ENCODE data around the gene CPT1B. TPM values are rescaled to one million over a fixed set of nuclear protein-coding genes. Genes with fewer than 3 reads are reported as not detected.
A peak's percentile ranks its signal among the peaks of the same experiment; 100 is the strongest.

The CPT1B gene
- total RNA-seq, 2 experiments from 2014 or later: 59.1 to 68.3 TPM

- H3K27ac ChIP-seq (ENCODE audit: low read depth in 1 of 2, low read length in 2 of 2): peak overlapping the region; percentile 85 to 92
- H3K9me3 ChIP-seq (ENCODE audit: control insufficient read depth in 1 of 2, insufficient read depth in 1 of 2, low read length in 2 of 2): no peaks in the 10 kb centered on the region
- Mint-ChIP-seq H3K9me3 (no peaks in the 10 kb centered on the region), H3K4me1 (ENCODE audit: low read depth) (peaks cover 35% of the 10 kb centered on the region), H3K4me3 (peak overlapping the region; percentile 90), H3K27ac (peak overlapping the region; percentile 98), H3K36me3 (ENCODE audit: low read depth) (peaks cover 27% of the 10 kb centered on the region), H3K27me3 (no peaks in the 10 kb centered on the region)
- ChIA-PET POLR2A (interaction anchor here (1.6 to 3.4 kb wide), 12 partner anchors 41 to 432 kb away, joined by 4 to 152 read pairs (median 23); partner anchors contain the start of genes CHKB, CPT1B, LMF2 and NCAPH2), CTCF (interaction anchor here (3.8 kb wide), 1 partner anchor 97 kb away, joined by 35 read pairs; the partner anchor contains the start of gene SCO2)
- DNase-seq: no peak
- intact Hi-C loops (cut with DNase I, micrococcal nuclease): loop anchor here in 1 of 2 experiments (5.0 kb wide), 5 partner anchors 69 to 476 kb away; partner anchors contain the start of genes LMF2, NCAPH2, PPP6R2 and SCO2
- H3K27me3 ChIP-seq (ENCODE audit: control insufficient read depth in 1 of 2, insufficient read depth in 2 of 2, low read length in 2 of 2): no peaks in the 10 kb centered on the region
- peaks cover 54% of the 10 kb centered on the region for H3K4me1 ChIP-seq (ENCODE audit: insufficient read depth, low read length)
- no peak for ATAC-seq (ENCODE audit: poor library complexity)
- TF ChIP-seq CTCF (IDR thresholded peaks at IDR 0.05): no peak
- H3K4me3 ChIP-seq (ENCODE audit: low read length): peak overlapping the region; percentile 53
- H3K36me3 ChIP-seq (ENCODE audit: insufficient read depth, low read length): peaks cover 13% of the 10 kb centered on the region
Measured at GRCh38 chr22:50622723-50623327, 44.6 kb upstream of the CPT1B start.

- ChIA-PET POLR2A (interaction anchor here (1.2 to 3.4 kb wide), 29 partner anchors 8 to 767 kb away, joined by 3 to 152 read pairs (median 9); partner anchors contain the start of genes CHKB, CPT1B, HDAC10 and KLHDC7B), CTCF (interaction anchor here (1.3 to 3.8 kb wide), 7 partner anchors 59 to 381 kb away, joined by 3 to 35 read pairs (median 8); partner anchors contain the start of genes SCO2 and SYCE3)
- ATAC-seq (ENCODE audit: poor library complexity) (no peak), DNase-seq (peak in 8 of 14 experiments; percentile 20 to 67 (median 44))
- Histone ChIP-seq H3K27me3 (ENCODE audit: control insufficient read depth in 1 of 2, insufficient read depth in 2 of 2, low read length in 2 of 2) (no peaks in the 10 kb centered on the region), H3K9me3 (ENCODE audit: control insufficient read depth in 1 of 2, insufficient read depth in 1 of 2, low read length in 2 of 2) (no peaks in the 10 kb centered on the region), H3K4me1 (ENCODE audit: insufficient read depth, low read length) (peaks cover 47% of the 10 kb centered on the region), H3K4me3 (ENCODE audit: low read length) (peak overlapping the region; percentile 53), H3K27ac (ENCODE audit: low read depth in 1 of 2, low read length in 2 of 2) (peak overlapping the region; percentile 85 to 92), H3K36me3 (ENCODE audit: insufficient read depth, low read length) (peaks cover 13% of the 10 kb centered on the region)
- H3K9me3 Mint-ChIP-seq: no peaks in the 10 kb centered on the region
- peak overlapping the region; percentile 98 for H3K27ac Mint-ChIP-seq
- intact Hi-C loops (cut with DNase I, micrococcal nuclease): loop anchor here (1.0 to 5.0 kb wide), 10 partner anchors 39 to 783 kb away; partner anchors contain the start of genes SCO2 (in 2 of the 2), CHKB (in 1 of the 2), KLHDC7B (in 1 of the 2) and LMF2 (in 1 of the 2)
- H3K4me3 Mint-ChIP-seq: peak overlapping the region; percentile 90
- TF ChIP-seq CTCF (IDR thresholded peaks at IDR 0.05): peak; percentile 34
- H3K36me3 Mint-ChIP-seq (ENCODE audit: low read depth): peaks cover 27% of the 10 kb centered on the region
- no peaks in the 10 kb centered on the region for H3K27me3 Mint-ChIP-seq
- H3K4me1 Mint-ChIP-seq (ENCODE audit: low read depth): peaks cover 35% of the 10 kb centered on the region
Measured at GRCh38 chr22:50621948-50622722, 43.9 kb upstream of the CPT1B start.

- ChIA-PET CTCF (interaction anchor here (0.8 to 3.8 kb wide), 11 partner anchors 59 to 381 kb away, joined by 3 to 35 read pairs (median 7); partner anchors contain the start of genes LMF2, NCAPH2, SCO2 and SYCE3), POLR2A (interaction anchor here (0.6 to 3.4 kb wide), 46 partner anchors 8 to 766 kb away, joined by 3 to 152 read pairs (median 5); partner anchors contain the start of genes CHKB, CPT1B, HDAC10 and KLHDC7B)
- H3K27ac Mint-ChIP-seq: peak overlapping the region; percentile 98
- peaks cover 35% of the 10 kb centered on the region for H3K4me1 Mint-ChIP-seq (ENCODE audit: low read depth)
- no peaks in the 10 kb centered on the region for H3K27me3 ChIP-seq (ENCODE audit: control insufficient read depth in 1 of 2, insufficient read depth in 2 of 2, low read length in 2 of 2)
- TF ChIP-seq CTCF (IDR thresholded peaks at IDR 0.05): no peak
- no peaks in the 10 kb centered on the region for H3K27me3 Mint-ChIP-seq
- H3K4me1 ChIP-seq (ENCODE audit: insufficient read depth, low read length): peaks cover 40% of the 10 kb centered on the region
- H3K27ac ChIP-seq (ENCODE audit: low read depth in 1 of 2, low read length in 2 of 2): peak overlapping the region; percentile 85 to 92
- intact Hi-C loops (cut with DNase I, micrococcal nuclease): loop anchor here (1.0 to 5.0 kb wide), 10 partner anchors 39 to 783 kb away; partner anchors contain the start of genes SCO2 (in 2 of the 2), CHKB (in 1 of the 2), KLHDC7B (in 1 of the 2) and LMF2 (in 1 of the 2)
- no peaks in the 10 kb centered on the region for H3K9me3 ChIP-seq (ENCODE audit: control insufficient read depth in 1 of 2, insufficient read depth in 1 of 2, low read length in 2 of 2)
- ATAC-seq (ENCODE audit: poor library complexity): peak; percentile 61
- H3K4me3 Mint-ChIP-seq: peak overlapping the region; percentile 90
- peaks cover 27% of the 10 kb centered on the region for H3K36me3 Mint-ChIP-seq (ENCODE audit: low read depth)
- H3K9me3 Mint-ChIP-seq: no peaks in the 10 kb centered on the region
- H3K36me3 ChIP-seq (ENCODE audit: insufficient read depth, low read length): peaks cover 13% of the 10 kb centered on the region
- H3K4me3 ChIP-seq (ENCODE audit: low read length): peak overlapping the region; percentile 53
- DNase-seq: peak; percentile 30 to 82 (median 52)
Measured at GRCh38 chr22:50621356-50621880, 43.2 kb upstream of the CPT1B start.

All from CD4-positive, alpha-beta T cell (primary cell).